ENCODE data around the gene ERGIC1.

GRCh38 chr5:172891716-172892421, 57.8 kb downstream of the ERGIC1 start:
- no peak for TF ChIP-seq POLR2A (IDR thresholded peaks at IDR 0.05)
- no peak for TF ChIP-seq CTCF (IDR thresholded peaks at IDR 0.05)

Data from ovary (tissue), 3 donors.